MM.1S (cell line): ENCODE data around the gene NPSR1.

Experiments used
- DNase-seq: peaks from one replicate; pipeline ENCODE4 v3.0.0-alpha.2; 2015
- H2AFZ ChIP-seq: fragments of 300-600 bp; sonication (generic); 2 replicates; pipeline ENCODE4 v1.6.0; 2016; ENCODE audit warnings: antibody characterized with exemption, low read length
- H3F3A ChIP-seq: fragments of 300-600 bp; sonication (generic); 2 replicates; pipeline ENCODE4 v1.6.1; 2016; ENCODE audit warnings: mild to moderate bottlenecking, antibody characterized with exemption, low read length, moderate library complexity, mixed read lengths; ENCODE audit not compliant: insufficient read depth
- H3K27ac ChIP-seq: fragments of 300-600 bp; sonication (generic); 2 replicates; pipeline ENCODE4 v1.5.1; 2016; ENCODE audit warnings: mild to moderate bottlenecking, low read length
- H3K27me3 ChIP-seq: fragments of 300-600 bp; sonication (generic); replicated peaks from 2 replicates; pipeline ENCODE4 v1.6.0; 2016; ENCODE audit warnings: low read length; ENCODE audit not compliant: insufficient read depth
- H3K36me3 ChIP-seq: fragments of 300-600 bp; sonication (generic); replicated peaks from 2 replicates; pipeline ENCODE4 v1.6.1; 2016; ENCODE audit warnings: mild to moderate bottlenecking, low read length, mixed read lengths; ENCODE audit not compliant: insufficient read depth
- H3K4me1 ChIP-seq: fragments of 300-600 bp; sonication (generic); 2 replicates; pipeline ENCODE4 v1.6.1; 2016; ENCODE audit warnings: low read length, mixed read lengths
- H3K4me2 ChIP-seq: fragments of 300-600 bp; sonication (generic); 2 replicates; pipeline ENCODE4 v1.6.0; 2016; ENCODE audit warnings: low read depth, low read length
- H3K4me3 ChIP-seq: fragments of 300-600 bp; sonication (generic); 2 replicates; pipeline ENCODE4 v1.5.1; 2016; ENCODE audit warnings: low read length, mixed read lengths
- H3K79me2 ChIP-seq: fragments of 300-600 bp; sonication (generic); 2 replicates; pipeline ENCODE4 v1.6.1; 2016; ENCODE audit warnings: mixed run types, low read length, mixed read lengths
- H3K9ac ChIP-seq: fragments of 300-600 bp; sonication (generic); 2 replicates; pipeline ENCODE4 v1.6.1; 2016; ENCODE audit warnings: low read length, mixed read lengths
- H3K9me2 ChIP-seq: fragments of 300-600 bp; sonication (generic); replicated peaks from 2 replicates; pipeline ENCODE4 v1.6.1; 2016; ENCODE audit warnings: mild to moderate bottlenecking, low read length, mixed read lengths; ENCODE audit not compliant: insufficient read depth
- H3K9me3 ChIP-seq: fragments of 300-600 bp; sonication (generic); replicated peaks from 2 replicates; pipeline ENCODE4 v1.6.1; 2016; ENCODE audit warnings: mild to moderate bottlenecking, low read length, mixed read lengths; ENCODE audit not compliant: insufficient read depth
- H4K20me1 ChIP-seq: fragments of 300-600 bp; sonication (generic); 2 replicates; pipeline ENCODE4 v1.6.1; 2016; ENCODE audit warnings: mild to moderate bottlenecking, low read length, moderate library complexity, mixed read lengths; ENCODE audit not compliant: insufficient read depth
- EZH2 ChIP-seq: fragments of 300-600 bp; sonication (generic); optimal IDR thresholded peaks from 2 replicates; pipeline ENCODE3; 2017; ENCODE audit warnings: low read depth, mild to moderate bottlenecking, antibody characterized with exemption, low read length, mixed read lengths
- EZH2phosphoT487 ChIP-seq: fragments of 300-600 bp; sonication (generic); IDR thresholded peaks from 2 replicates; pipeline ENCODE4 v1.6.1; 2018; ENCODE audit warnings: antibody characterized with exemption, low read length
- TF ChIP-seq, protein P1 (sequence below): fragments of 300-600 bp; sonication (generic); IDR thresholded peaks from 2 replicates; pipeline ENCODE4 v1.5.1; 2016; ENCODE audit warnings: antibody characterized with exemption, low read length, mixed read lengths

NPSR1 gene

DNA sequence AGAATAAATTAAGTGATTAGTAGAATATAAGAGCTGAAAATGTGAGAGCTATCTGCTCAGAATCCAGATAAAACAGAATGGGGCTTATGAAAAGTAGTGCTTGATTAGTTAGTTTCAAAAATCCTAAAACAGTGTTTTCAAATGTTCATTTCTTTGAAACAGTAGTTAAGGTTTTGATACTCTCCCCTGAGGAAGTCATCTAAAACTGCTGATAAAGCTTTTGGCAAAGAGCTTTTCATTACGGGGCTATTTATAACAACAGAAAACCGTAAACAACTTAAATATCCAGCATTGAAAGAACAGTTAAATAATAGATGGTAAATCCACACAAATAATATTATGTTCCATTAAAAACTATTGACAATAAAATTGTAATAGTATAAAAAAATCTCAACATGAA lies 77.5 kb downstream of the NPSR1 start:
- H3K36me3 ChIP-seq, result no peaks in the 10 kb centered on the region
- DNase-seq, result peak; percentile 77

GRCh38 chr7:34739651-34740300 lies 81.8 kb downstream of the NPSR1 start:
- peak; percentile 56 for DNase-seq
- H3K9me3 ChIP-seq, result no peaks in the 10 kb centered on the region
- TF ChIP-seq EZH2 (no peak), EZH2phosphoT487 (no peak)
- TF ChIP-seq, protein P1, sequence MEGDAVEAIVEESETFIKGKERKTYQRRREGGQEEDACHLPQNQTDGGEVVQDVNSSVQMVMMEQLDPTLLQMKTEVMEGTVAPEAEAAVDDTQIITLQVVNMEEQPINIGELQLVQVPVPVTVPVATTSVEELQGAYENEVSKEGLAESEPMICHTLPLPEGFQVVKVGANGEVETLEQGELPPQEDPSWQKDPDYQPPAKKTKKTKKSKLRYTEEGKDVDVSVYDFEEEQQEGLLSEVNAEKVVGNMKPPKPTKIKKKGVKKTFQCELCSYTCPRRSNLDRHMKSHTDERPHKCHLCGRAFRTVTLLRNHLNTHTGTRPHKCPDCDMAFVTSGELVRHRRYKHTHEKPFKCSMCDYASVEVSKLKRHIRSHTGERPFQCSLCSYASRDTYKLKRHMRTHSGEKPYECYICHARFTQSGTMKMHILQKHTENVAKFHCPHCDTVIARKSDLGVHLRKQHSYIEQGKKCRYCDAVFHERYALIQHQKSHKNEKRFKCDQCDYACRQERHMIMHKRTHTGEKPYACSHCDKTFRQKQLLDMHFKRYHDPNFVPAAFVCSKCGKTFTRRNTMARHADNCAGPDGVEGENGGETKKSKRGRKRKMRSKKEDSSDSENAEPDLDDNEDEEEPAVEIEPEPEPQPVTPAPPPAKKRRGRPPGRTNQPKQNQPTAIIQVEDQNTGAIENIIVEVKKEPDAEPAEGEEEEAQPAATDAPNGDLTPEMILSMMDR, result 0 out of 2 replicates have a peak, but pooled peaks have one; percentile 12
- no peak overlapping the region for H3K4me3 ChIP-seq
- no peaks in the 10 kb centered on the region for H4K20me1 ChIP-seq
- H3K4me1 ChIP-seq, result peaks cover 61% of the 10 kb centered on the region
- H3F3A ChIP-seq, result peaks cover 29% of the 10 kb centered on the region
- H3K9me2 ChIP-seq, result no peaks in the 10 kb centered on the region
- peak overlapping the region; percentile 63; the same call in 1 of the 2 replicates for H3K27ac ChIP-seq
- H3K36me3 ChIP-seq, result no peaks in the 10 kb centered on the region
- H2AFZ ChIP-seq, result peak overlapping the region; percentile 28
- no peak overlapping the region; the same call in 1 of the 2 replicates for H3K9ac ChIP-seq
- no peaks in the 10 kb centered on the region for H3K27me3 ChIP-seq
- peak overlapping the region; percentile 21; the same call in 1 of the 2 replicates for H3K4me2 ChIP-seq
- no peaks in the 10 kb centered on the region for H3K79me2 ChIP-seq

More for the DNA sequence above, 77.5 kb downstream of the NPSR1 start:
- peak overlapping the region; percentile 93 for H3K27ac ChIP-seq
- H3K4me2 ChIP-seq, result peak overlapping the region; percentile 50; the same call in 1 of the 2 replicates
- TF ChIP-seq, protein P1, result no peak
- TF ChIP-seq EZH2phosphoT487 (no peak), EZH2 (no peak)
- no peaks in the 10 kb centered on the region for H3K79me2 ChIP-seq
- H3K9me2 ChIP-seq, result no peaks in the 10 kb centered on the region
- H3F3A ChIP-seq, result peaks cover 34% of the 10 kb centered on the region
- H3K4me1 ChIP-seq, result peaks cover 66% of the 10 kb centered on the region
- no peaks in the 10 kb centered on the region for H3K27me3 ChIP-seq
- peak overlapping the region; percentile 59 for H2AFZ ChIP-seq
- H3K4me3 ChIP-seq, result peak overlapping the region; percentile 11; the same call in 1 of the 2 replicates
- no peaks in the 10 kb centered on the region for H3K9me3 ChIP-seq
- H4K20me1 ChIP-seq, result no peaks in the 10 kb centered on the region
- peak overlapping the region; percentile 31; the same call in 1 of the 2 replicates for H3K9ac ChIP-seq

DNA sequence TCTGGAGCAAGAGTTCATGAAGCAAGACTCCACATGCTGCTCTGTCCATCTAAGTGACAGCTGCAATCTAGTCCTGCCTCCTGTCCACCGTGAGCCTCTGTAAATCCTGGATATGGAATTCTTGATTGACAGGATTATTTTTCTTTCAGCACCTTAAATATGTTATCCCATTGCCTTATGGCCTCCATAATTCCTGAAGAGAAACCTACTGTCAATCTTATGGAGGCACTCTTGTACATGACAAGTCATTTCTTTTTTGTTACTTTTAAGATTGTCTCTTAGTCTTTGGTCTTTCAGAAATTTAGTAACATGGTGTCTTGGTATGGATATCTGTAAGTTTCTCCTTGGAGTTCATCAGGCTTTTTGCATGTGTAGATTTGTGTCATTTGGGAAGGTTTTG lies 82.8 kb downstream of the NPSR1 start:
- no peak for DNase-seq
- H3K4me3 ChIP-seq, result no peak overlapping the region
- peaks cover 57% of the 10 kb centered on the region for H3K4me1 ChIP-seq
- no peaks in the 10 kb centered on the region for H3K9me2 ChIP-seq
- no peaks in the 10 kb centered on the region for H3K36me3 ChIP-seq
- H2AFZ ChIP-seq, result no peak overlapping the region
- no peaks in the 10 kb centered on the region for H3K27me3 ChIP-seq
- peaks cover 21% of the 10 kb centered on the region for H3F3A ChIP-seq
- H4K20me1 ChIP-seq, result no peaks in the 10 kb centered on the region
- H3K79me2 ChIP-seq, result no peaks in the 10 kb centered on the region
- no peak overlapping the region for H3K4me2 ChIP-seq
- H3K9ac ChIP-seq, result no peak overlapping the region
- H3K27ac ChIP-seq, result peak overlapping the region; percentile 63; the same call in 1 of the 2 replicates
- no peak for TF ChIP-seq EZH2
- no peak for TF ChIP-seq EZH2phosphoT487
- TF ChIP-seq, protein P1, result no peak
- H3K9me3 ChIP-seq, result no peaks in the 10 kb centered on the region
